ENCODE results near the gene NBAS.

NBAS gene

GRCh38 chr2:15588329-15588919 lies 27.3 kb upstream of the NBAS start:
- no peak for DNase-seq

GRCh38 chr2:15584767-15585469 lies 23.8 kb upstream of the NBAS start:
- no peak for DNase-seq

GRCh38 chr2:15584316-15584715 lies 23.2 kb upstream of the NBAS start:
- DNase-seq, result no peak

GRCh38 chr2:15583826-15584225 lies 22.7 kb upstream of the NBAS start:
- DNase-seq, result no peak

DNA sequence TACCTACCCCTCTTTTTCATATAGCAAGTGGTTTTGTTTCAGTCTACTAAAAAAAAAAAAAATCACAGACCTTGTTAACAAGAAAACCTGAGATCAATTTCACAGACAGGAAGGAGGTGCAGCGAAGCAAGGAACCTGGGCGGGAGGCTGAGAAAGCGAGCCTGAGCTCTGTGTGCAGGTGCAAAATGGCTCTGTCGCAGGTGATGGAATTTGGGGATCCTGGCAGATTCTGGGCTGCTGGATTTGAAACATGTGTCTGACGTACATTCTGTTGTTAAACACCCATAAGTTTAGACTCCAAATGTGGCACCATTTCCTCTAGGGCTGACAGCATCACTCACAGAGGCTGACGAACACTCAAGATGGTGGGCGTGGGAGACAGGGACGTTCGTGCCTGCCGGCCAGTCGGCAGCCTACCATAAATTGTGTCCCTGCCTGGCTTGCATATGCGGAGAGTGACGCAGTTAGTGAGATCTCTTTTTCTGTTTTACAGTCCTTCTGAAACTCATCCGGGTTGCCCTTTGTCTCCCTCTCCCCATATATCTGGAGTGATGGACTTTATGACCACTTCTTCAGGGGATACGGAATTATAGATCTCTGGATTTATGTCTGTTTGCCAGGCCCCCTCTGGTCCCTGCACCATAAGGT lies 21.7 kb upstream of the NBAS start:
- no peak for DNase-seq

DNA sequence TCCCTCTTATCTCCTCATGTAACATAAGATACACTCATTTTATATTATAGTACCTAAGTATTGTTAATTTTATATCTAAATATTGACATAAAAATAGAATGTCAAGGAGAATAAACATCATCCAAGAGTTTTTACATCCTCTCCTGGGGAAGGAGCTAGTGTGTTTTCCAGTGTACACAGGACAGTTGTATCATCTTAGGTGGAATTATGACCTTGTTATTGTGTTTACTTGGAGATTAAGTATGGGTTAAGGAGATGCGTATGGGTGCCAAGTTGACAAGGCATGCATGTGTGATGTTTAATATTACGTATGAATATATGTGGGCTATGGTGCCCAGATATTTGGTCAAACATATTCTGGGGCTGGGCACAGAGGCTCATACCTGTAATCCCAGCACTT lies 19.3 kb upstream of the NBAS start:
- DNase-seq, result no peak

GRCh38 chr2:15579641-15580040 lies 18.5 kb upstream of the NBAS start:
- no peak for DNase-seq

GRCh38 chr2:15577071-15577735 lies 16.1 kb upstream of the NBAS start:
- peak; percentile 90 for DNase-seq

GRCh38 chr2:15571729-15572128 lies 10.6 kb upstream of the NBAS start:
- DNase-seq, result no peak

DNA sequence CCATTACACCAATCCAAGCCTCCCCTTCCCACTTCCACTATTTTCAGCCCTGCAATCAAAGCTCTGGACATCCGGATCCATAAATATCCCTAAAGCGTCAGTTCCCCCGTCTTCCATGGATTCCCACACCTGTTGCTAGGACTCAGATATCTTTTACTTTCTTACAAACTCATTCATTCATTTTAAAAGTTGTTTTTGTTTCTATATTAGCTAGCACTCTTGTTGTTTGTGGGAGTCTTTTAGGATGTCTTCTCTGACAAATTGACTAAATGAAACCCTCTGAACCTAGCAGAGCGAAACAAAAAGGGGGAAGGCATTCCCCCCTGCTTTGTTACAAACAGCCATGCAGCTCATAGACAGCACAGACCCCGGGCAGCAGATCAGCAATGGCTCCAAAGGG lies 9.0 kb upstream of the NBAS start:
- DNase-seq, result no peak

GRCh38 chr2:15568874-15569273 lies 7.7 kb upstream of the NBAS start:
- DNase-seq, result no peak

DNA sequence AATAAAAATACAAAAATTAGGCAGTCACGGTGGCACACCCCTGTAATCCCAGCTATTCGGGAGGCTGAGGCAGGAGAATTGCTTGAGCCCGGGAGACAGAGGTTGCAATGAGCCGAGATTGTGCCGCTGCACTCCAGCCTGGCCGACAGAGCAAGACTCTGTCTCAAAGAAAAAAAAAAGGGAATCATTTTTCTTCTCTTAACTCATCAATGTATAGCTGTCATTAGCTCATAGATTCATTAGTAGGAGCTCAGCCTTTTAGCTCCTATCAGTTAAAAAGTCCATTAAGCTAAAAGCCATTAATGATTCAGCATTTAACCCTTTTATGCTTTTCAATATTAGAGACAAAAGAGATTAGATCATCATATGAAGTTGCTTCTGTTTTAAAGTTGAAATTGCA lies 5.8 kb upstream of the NBAS start:
- no peak for DNase-seq

GRCh38 chr2:15565994-15566671 lies 5.0 kb upstream of the NBAS start:
- DNase-seq, result no peak

GRCh38 chr2:15565392-15565791 lies 4.3 kb upstream of the NBAS start:
- no peak for DNase-seq

DNA sequence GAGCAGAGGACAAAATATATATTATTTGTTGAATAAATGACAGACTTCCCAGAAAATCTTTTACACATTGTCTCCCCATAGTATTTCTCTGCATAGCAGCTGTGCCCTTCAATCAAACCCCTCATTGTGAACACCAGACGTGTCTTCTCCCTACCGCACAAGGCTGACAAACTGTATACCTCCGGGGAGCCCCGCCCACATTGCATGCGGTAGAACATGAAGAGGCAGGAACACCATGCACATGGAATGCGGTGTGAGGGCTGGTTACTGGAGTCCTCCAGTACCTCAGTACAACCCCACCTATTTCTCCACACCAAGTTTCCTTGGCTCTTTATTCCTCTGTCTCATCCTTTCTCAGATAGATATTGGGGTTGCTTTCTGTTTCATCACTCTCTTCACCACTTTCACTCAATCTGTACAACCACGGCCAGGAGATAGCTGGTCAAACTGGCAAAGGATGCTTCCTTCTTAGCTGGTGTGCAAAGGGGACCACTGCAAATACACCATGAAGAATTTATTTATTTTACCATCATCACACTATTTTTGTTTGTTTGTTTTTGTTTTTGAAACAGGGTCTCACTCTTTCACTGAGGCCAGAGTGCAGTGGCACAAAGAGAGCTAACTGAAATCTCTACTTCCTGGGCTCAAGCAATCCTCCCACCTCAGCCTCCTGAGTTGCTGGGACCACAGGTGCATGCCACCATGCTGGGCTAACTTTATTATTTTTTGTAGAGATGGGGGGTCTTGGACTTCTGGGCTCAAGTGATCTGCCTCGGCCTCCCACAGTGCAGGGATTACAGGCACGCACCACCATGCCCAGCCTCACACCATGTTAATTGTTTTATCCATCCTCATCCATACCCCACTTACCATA lies 2.3 kb upstream of the NBAS start:
- no peak for DNase-seq

DNA sequence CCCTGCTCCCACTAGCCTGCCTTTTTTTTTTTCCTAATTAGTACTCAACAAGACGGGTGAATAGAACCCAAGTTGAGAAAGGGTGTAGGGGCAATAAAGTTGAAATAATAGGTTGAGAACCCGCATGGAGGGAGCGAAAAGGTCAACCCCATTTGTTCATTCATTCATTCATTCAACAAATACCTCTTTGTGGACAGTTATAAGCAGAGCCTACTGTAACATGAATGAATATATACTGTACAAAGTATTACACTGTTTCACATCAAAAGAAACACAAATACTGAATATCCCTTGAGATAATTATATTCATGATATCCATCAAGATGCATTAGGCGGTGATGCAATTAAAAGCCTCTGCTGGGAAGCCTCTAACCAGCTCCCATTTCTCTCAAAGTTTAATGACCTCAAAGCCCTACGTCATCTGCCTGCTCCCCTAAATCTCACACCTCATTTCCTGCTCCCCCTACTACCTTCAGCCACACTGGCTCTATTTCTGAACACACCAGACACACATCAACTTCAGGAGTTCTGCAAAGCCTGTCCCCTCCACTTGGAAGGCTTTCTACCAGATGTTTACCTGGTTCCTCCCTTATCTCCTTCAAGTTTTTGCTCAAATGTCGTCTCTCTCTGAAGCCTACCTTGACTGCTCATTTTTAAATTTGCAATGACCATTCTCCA lies 1.4 kb upstream of the NBAS start:
- DNase-seq, result no peak

DNA sequence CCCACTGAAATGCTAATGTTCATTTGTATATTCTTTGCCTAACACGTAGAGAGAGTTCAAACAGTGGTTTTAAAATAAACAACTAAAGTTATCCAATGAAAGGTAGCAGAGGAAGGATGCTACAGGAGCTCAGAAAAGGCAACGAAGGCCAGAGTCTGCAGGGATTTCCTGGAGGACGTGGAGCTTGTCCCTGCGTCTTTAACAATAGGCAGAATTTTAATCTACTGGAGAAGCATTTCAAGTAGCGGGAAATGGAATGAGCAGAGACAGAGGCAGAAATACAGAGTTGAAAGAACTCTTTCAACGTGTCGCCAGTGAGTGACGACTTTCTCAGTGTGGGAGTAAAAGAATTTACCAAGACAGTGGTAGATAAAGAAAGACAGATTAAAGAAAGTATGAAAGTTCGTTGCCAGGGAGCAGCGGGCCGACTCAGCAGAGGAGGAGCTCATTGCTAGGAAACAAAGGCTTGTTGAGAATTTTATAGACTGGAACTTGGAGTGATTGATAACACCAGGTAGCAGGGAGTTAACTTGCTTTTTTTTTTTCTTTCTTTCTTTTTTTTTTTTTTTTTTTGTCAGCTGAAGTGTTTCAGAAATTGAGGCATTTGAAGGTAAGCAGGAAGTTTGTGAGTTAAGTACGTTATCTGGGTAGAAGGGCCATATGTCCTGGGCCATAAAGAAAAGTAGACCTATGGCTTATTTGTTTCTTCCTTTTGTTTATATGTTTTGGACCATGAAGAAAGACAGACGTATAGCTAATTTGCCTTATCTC lies 625 bp upstream of the NBAS start:
- DNase-seq, result no peak

- peak; percentile 3 for DNase-seq
Observed at GRCh38 chr2:15560140-15560987, 770 bp downstream of the NBAS start.

- DNase-seq, result no peak
Observed at GRCh38 chr2:15559379-15560139, 1.6 kb downstream of the NBAS start.

All from activated gamma-delta T cell treated with Interleukin-2 at 50 U/mL for 16 hours (primary cell).